Endothelial cell of umbilical vein (primary cell): ENCODE results near the gene UROD.

Experiments
- POLR2A ChIP-seq: IDR thresholded peaks from 2 replicates; pipeline ENCODE4 v1.6.1; 2012; ENCODE audit warnings: low read depth, mild to moderate bottlenecking, control low read depth, low read length
- TF ChIP-seq, protein P1 (sequence below), 2 donors: IDR thresholded peaks; 1 replicate in 1 of 2; 2 replicates in 1 of 2; pipeline ENCODE4 v1.5.1; 2011; ENCODE audit warnings: low read length in 2 of 2, mild to moderate bottlenecking in 2 of 2, moderate library complexity in 2 of 2, control low read depth in 1 of 2, inconsistent platforms in 1 of 2, low read depth in 1 of 2; ENCODE audit not compliant: insufficient read depth in 1 of 2; ENCODE audit errors: extremely low read depth in 1 of 2

GRCh38 chr1:45065083-45065482 is 53.0 kb downstream of the UROD start:
- no peak for TF ChIP-seq POLR2A
- TF ChIP-seq, protein P1, sequence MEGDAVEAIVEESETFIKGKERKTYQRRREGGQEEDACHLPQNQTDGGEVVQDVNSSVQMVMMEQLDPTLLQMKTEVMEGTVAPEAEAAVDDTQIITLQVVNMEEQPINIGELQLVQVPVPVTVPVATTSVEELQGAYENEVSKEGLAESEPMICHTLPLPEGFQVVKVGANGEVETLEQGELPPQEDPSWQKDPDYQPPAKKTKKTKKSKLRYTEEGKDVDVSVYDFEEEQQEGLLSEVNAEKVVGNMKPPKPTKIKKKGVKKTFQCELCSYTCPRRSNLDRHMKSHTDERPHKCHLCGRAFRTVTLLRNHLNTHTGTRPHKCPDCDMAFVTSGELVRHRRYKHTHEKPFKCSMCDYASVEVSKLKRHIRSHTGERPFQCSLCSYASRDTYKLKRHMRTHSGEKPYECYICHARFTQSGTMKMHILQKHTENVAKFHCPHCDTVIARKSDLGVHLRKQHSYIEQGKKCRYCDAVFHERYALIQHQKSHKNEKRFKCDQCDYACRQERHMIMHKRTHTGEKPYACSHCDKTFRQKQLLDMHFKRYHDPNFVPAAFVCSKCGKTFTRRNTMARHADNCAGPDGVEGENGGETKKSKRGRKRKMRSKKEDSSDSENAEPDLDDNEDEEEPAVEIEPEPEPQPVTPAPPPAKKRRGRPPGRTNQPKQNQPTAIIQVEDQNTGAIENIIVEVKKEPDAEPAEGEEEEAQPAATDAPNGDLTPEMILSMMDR (IDR thresholded peaks at IDR 0.05; ENCODE audit: extremely low read depth in 1 of 2, insufficient read depth in 1 of 2, low read depth in 1 of 2, low read length in 2 of 2), result no peak
